ENCODE data around the gene GCH1. TPM values are rescaled to one million over a fixed set of nuclear protein-coding genes. Genes with fewer than 3 reads are reported as not detected.

Gene GCH1
- total RNA-seq, 1 experiment from 2014 or later: 16.7 TPM

GRCh38 chr14:54931598-54932340, 29.1 kb upstream of the GCH1 start (continued):
- TF ChIP-seq CTCF (IDR thresholded peaks at IDR 0.05 in 2 of 3, conservative IDR thresholded peaks at IDR 0.05 in 1 of 3; ENCODE audit: borderline replicate concordance in 1 of 3, insufficient read depth in 1 of 3, low read depth in 2 of 3, low read length in 2 of 3): no peak
- TF ChIP-seq YY1 (IDR thresholded peaks at IDR 0.05; ENCODE audit: extremely low read depth, insufficient replicate concordance, low read depth, low read length): no peak
- TF ChIP-seq ZFX (IDR thresholded peaks at IDR 0.05): no peak
- no peak for TF ChIP-seq MAX (IDR thresholded peaks at IDR 0.05)
- no peak for TF ChIP-seq EZH2phosphoT487 (IDR thresholded peaks at IDR 0.05; ENCODE audit: borderline replicate concordance)
- TF ChIP-seq ZBTB33 (IDR thresholded peaks at IDR 0.05; ENCODE audit: extremely low read depth, insufficient replicate concordance, low read length): no peak
- TF ChIP-seq EGR1 (IDR thresholded peaks at IDR 0.05; ENCODE audit: low read depth): no peak
- TF ChIP-seq ZNF274 (IDR thresholded peaks at IDR 0.05; ENCODE audit: low read depth, low read length): no peak
- no peak for TF ChIP-seq POLR2AphosphoS5 (IDR thresholded peaks at IDR 0.05; ENCODE audit: low read depth, low read length)
